GM12878 (cell line): ENCODE measurements around the gene ABHD3. TPM values are rescaled to one million over a fixed set of nuclear protein-coding genes. Genes with fewer than 3 reads are reported as not detected.
A peak's percentile ranks its signal among the peaks of the same experiment; 100 is the strongest.
"Not testable (repeated sequence)": the region's sequence is repeated elsewhere in the genome, so short reads cannot be mapped to it uniquely, and the experiment has no call there.

ENCODE experiments used
- ATAC-seq: fragments of 200-7000 bp; cut with Tn5 transposase; 3 replicates; pipeline ENCODE4 v1.9.1; 2020; ENCODE audit warnings: mild to moderate bottlenecking, moderate library complexity
- BruUV-seq: library from RNA; stranded (reverse); fragments of 400-500 nt; replicated peaks from 2 replicates; lab custom pipeline; 2021; lab: Mats Ljungman, UMichigan
- CTCF ChIA-PET: fragments of 300-600 bp; sonication (Branson Sonifier 250); formaldehyde crosslinking; extraction: SDS; loops from one replicate; lab custom pipeline; 2021; ENCODE audit warnings: inconsistent platforms; lab: Yijun Ruan, JAX
- POLR2A ChIA-PET: fragments of 350-600 bp; formaldehyde crosslinking; extraction: SDS; loops from one replicate; lab custom pipeline; 2021; ENCODE audit warnings: inconsistent platforms; lab: Charles Lee
- RAD21 ChIA-PET: fragments of 300-600 bp; sonication (Branson Sonifier 250); formaldehyde crosslinking; loops from one replicate; lab custom pipeline; 2023; ENCODE audit warnings: antibody characterized with exemption; ENCODE audit not compliant: unreplicated experiment; lab: Charles Lee
- SMC1A ChIA-PET: fragments of 300-600 bp; sonication (Branson Sonifier 250); formaldehyde crosslinking; loops from one replicate; lab custom pipeline; 2023; ENCODE audit not compliant: unreplicated experiment, uncharacterized antibody; lab: Charles Lee
- DNase-seq: peaks from one replicate; pipeline ENCODE4 v3.0.0-alpha.2; 2011; ENCODE audit warnings: low read depth, low spot score
- FAIRE-seq: peaks from 3 replicates; lab custom pipeline; 2011; peaks lifted over from hg19 to GRCh38; lab: Jason Lieb, UNC
- H2AFZ ChIP-seq: 2 replicates; pipeline ENCODE4 v1.6.0; 2011; ENCODE audit warnings: low read depth, low read length, control low read depth; ENCODE audit not compliant: control insufficient read depth
- H3K27ac ChIP-seq: 2 replicates; pipeline ENCODE4 v1.5.1; 2011; ENCODE audit warnings: control low read depth; ENCODE audit not compliant: control insufficient read depth, insufficient read depth
- H3K27me3 ChIP-seq, 2 experiments: replicated peaks in 1 of 2; 2 replicates each; pipeline versions ENCODE4 v1.6.0 to v1.6.1; 2011; ENCODE audit warnings: low read length in 1 of 2; ENCODE audit not compliant: control insufficient read depth in 2 of 2, insufficient read depth in 2 of 2
- H3K36me3 ChIP-seq, 2 experiments: 2 replicates each; pipeline ENCODE4 v1.5.1; 2011; ENCODE audit warnings: low read length in 1 of 2; ENCODE audit not compliant: control insufficient read depth in 2 of 2, insufficient read depth in 2 of 2
- H3K4me1 ChIP-seq: 2 replicates; pipeline ENCODE4 v1.6.1; 2011; ENCODE audit warnings: mild to moderate bottlenecking, low read length, moderate library complexity, mixed read lengths; ENCODE audit not compliant: control insufficient read depth, insufficient read depth
- H3K4me2 ChIP-seq: 2 replicates; pipeline ENCODE4 v1.6.0; 2011; ENCODE audit warnings: control low read depth; ENCODE audit not compliant: control insufficient read depth, insufficient read depth
- H3K4me3 ChIP-seq: fragments of 200-600 bp; sonication (generic); 2 replicates; pipeline ENCODE4 v1.5.1; 2016
- H3K79me2 ChIP-seq: 2 replicates; pipeline ENCODE4 v1.6.0; 2011; ENCODE audit warnings: low read length; ENCODE audit not compliant: control insufficient read depth, insufficient read depth
- H3K9ac ChIP-seq: 2 replicates; pipeline ENCODE4 v1.8.0; 2011; ENCODE audit warnings: low read length, control low read depth, mixed read lengths; ENCODE audit not compliant: control insufficient read depth, insufficient read depth
- H3K9me3 ChIP-seq: replicated peaks from 3 replicates; pipeline ENCODE4 v1.5.1; 2011; ENCODE audit warnings: mild to moderate bottlenecking, low read length; ENCODE audit not compliant: control insufficient read depth, insufficient read depth
- H4K20me1 ChIP-seq: 2 replicates; pipeline ENCODE4 v1.6.0; 2011; ENCODE audit not compliant: control insufficient read depth, insufficient read depth
- FOXK2 ChIP-seq: fragments of 450-650 bp; IDR thresholded peaks from 2 replicates; pipeline ENCODE4 v1.6.1; 2017; ENCODE audit warnings: mild to moderate bottlenecking, moderate library complexity
- KDM1A ChIP-seq: fragments of 200-600 bp; sonication (generic); IDR thresholded peaks from 2 replicates; pipeline ENCODE4 v1.6.1; 2016; ENCODE audit warnings: borderline replicate concordance
- NFYB ChIP-seq: IDR thresholded peaks from 2 replicates; pipeline ENCODE4 v1.6.1; 2011; ENCODE audit warnings: low read depth, mild to moderate bottlenecking, low read length, improper control_type of control experiment, moderate library complexity; ENCODE audit not compliant: insufficient read depth
- PKNOX1 ChIP-seq: fragments of 450-650 bp; IDR thresholded peaks from 2 replicates; pipeline ENCODE4 v1.6.1; 2016; ENCODE audit warnings: mild to moderate bottlenecking
- POLR2A ChIP-seq: IDR thresholded peaks from 2 replicates; pipeline ENCODE4 v1.6.1; 2011; ENCODE audit warnings: low read depth, mild to moderate bottlenecking, low read length
- POLR2AphosphoS5 ChIP-seq: IDR thresholded peaks from 2 replicates; pipeline ENCODE4 v1.6.1; 2011; ENCODE audit warnings: mild to moderate bottlenecking, low read length, inconsistent platforms
- POU2F2 ChIP-seq: IDR thresholded peaks from 3 replicates; pipeline ENCODE4 v1.6.1; 2011; ENCODE audit warnings: low read depth, mild to moderate bottlenecking, low read length, borderline replicate concordance
- SPI1 ChIP-seq: IDR thresholded peaks from 2 replicates; pipeline ENCODE4 v1.6.1; 2011; ENCODE audit warnings: low read depth, mild to moderate bottlenecking, low read length, moderate library complexity, borderline replicate concordance; ENCODE audit not compliant: insufficient read depth
- ZNF217 ChIP-seq: fragments of 450-650 bp; IDR thresholded peaks from 2 replicates; pipeline ENCODE4 v1.6.1; 2017; ENCODE audit warnings: antibody characterized with exemption, mild to moderate bottlenecking
- WGBS: methylation state at CpG from one replicate; pipeline ENCODE4 v1.1.6; 2016; ENCODE audit warnings: low lambda C conversion rate; ENCODE audit not compliant: insufficient replicate concordance, insufficient coverage; ENCODE audit errors: missing lambda C conversion rate; 5-methylcytosine and 5-hydroxymethylcytosine counted together
- in situ Hi-C: fragments of 300-500 bp; cut with MboI; formaldehyde crosslinking; loops from 9 replicates; pipeline ENCODE4 v1.14.3; 2018; ENCODE audit warnings: mixed read lengths
- intact Hi-C: fragments of 100-400 bp; cut with micrococcal nuclease; formaldehyde crosslinking; loops from one replicate; pipeline ENCODE4 v1.14.2; 2022; ENCODE audit not compliant: unreplicated experiment
- polyA plus RNA-seq, 11 experiments: library from polyadenylated mRNA; depleted of rRNA in 4 of 11; unstranded in 6 of 11; stranded (reverse) in 5 of 11; fragments of >200 nt; fragmentation: Nextera tagmentation in 4 of 11; fragmentation: Illumina TruSeq in 1 of 11; extraction: Ambion mirVana in 4 of 11; extraction: Trizol in 1 of 11; gene quantifications; 1 replicate in 1 of 11; 2 replicates in 10 of 11; pipeline versions ENCODE4 v1.2.1 to v1.2.3, GENCODE V29; 2011 to 2016; ENCODE audit warnings: inconsistent platforms in 2 of 11, missing spikeins in 2 of 11, low read depth in 1 of 11
- total RNA-seq, 4 experiments: library from RNA; depleted of rRNA in 3 of 4; stranded (reverse); fragments of >200 nt in 3 of 4; fragmentation: Illumina TruSeq in 1 of 4; extraction: Trizol in 1 of 4; gene quantifications; 2 replicates each; pipeline versions ENCODE4 v1.2.1 to v1.2.3, GENCODE V29; 2013 to 2021

The ABHD3 gene
- total and polyA plus RNA-seq, 10 of the 15 experiments (the other 5 are each of a cell fraction or from before 2014, with no cell fraction given), result 4.9 to 49.8 (median 18.3) TPM

DNA sequence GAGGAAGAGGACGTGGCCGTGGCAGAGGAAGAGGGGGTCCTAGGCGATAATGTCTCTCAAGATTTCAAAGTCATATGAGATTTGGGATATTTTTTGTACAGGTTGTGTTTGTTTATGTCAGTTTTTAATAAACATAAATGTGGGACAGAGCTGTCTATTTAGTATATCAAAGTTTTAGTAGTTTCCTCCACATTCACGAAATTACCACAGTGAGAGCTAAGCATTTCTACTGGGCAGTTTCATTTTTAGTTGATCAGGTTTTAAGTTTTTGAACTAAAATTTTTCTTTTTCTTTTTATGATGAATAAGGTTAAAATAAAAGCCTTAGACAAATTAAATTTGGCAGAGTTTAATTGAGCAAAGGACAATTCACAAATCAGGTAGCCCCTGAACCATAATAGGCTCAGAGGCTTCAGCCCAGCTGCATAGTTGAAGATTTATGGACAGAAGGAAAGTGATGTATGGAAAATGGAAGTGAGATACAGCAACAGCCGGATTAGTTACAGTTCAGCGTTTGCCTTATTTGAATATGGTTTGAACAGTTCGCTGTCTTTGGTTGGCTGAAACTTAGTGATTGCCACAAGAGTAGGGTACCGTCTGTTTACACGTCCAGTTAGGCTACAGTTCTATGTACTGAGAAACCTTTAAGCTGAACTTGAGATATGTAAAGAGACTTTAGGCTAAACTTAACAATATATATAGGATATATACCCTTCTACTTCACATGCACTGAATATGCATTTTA, 75.3 kb downstream of the ABHD3 start:
- Histone ChIP-seq H3K9ac (no peak overlapping the region), H3K36me3 (peaks cover 7 to 20% of the 10 kb centered on the region in 2 experiments), H3K27me3 (no peaks in the 10 kb centered on the region), H3K9me3 (no peaks in the 10 kb centered on the region), H3K4me2 (peak overlapping the region; percentile 63), H3K27ac (peak overlapping the region; percentile 64), H4K20me1 (no peaks in the 10 kb centered on the region), H3K79me2 (peaks cover 20% of the 10 kb centered on the region), H3K4me1 (peaks cover 15% of the 10 kb centered on the region), H2AFZ (no peak overlapping the region), H3K4me3 (peak overlapping the region; percentile 19; the same call in 1 of the 2 replicates)
- intact Hi-C loops, result no loop called here
- POLR2A ChIA-PET, result interaction anchor here (0.8 to 1.3 kb wide), 3 partner anchors 11 to 61 kb away, joined by 3 to 4 read pairs (median 4); partner anchors contain the start of gene SNRPD1
- 5% methylated on average over 9 of the region's 9 CpGs for WGBS
- BruUV-seq, result TSS peak; percentile 23
- FAIRE-seq (peak; percentile 96), DNase-seq (peak; percentile 67), ATAC-seq (peak; percentile 92)
- SMC1A ChIA-PET, result interaction anchor here (0.6 to 1.8 kb wide), 8 partner anchors 12 to 224 kb away, joined by 3 to 8 read pairs (median 4); partner anchors contain the start of genes ESCO1, MIB1 and SNRPD1
- CTCF ChIA-PET, result interaction anchor here (1.0 to 2.1 kb wide), 7 partner anchors 9 to 222 kb away, joined by 3 to 16 read pairs (median 3); partner anchors contain the start of genes ESCO1 and SNRPD1
- in situ Hi-C loops, result no loop called here
- RAD21 ChIA-PET, result interaction anchor here (0.8 to 1.4 kb wide), 6 partner anchors 28 to 221 kb away, joined by 3 read pairs; partner anchors contain the start of gene ESCO1
- peak; percentile 36; the same call in 1 of the 3 replicates for TF ChIP-seq POU2F2
- 0 out of 2 replicates have a peak, but pooled peaks have one; percentile 16 for TF ChIP-seq NFYB
- no peak for TF ChIP-seq POLR2A
- no peak for TF ChIP-seq KDM1A
- no peak for TF ChIP-seq FOXK2
- TF ChIP-seq PKNOX1, result peak; percentile 64
- no peak for TF ChIP-seq ZNF217
- peak; percentile 26; the same call in 1 of the 2 replicates for TF ChIP-seq SPI1
- TF ChIP-seq POLR2AphosphoS5, result peak; percentile 43; the same call in 1 of the 2 replicates

DNA sequence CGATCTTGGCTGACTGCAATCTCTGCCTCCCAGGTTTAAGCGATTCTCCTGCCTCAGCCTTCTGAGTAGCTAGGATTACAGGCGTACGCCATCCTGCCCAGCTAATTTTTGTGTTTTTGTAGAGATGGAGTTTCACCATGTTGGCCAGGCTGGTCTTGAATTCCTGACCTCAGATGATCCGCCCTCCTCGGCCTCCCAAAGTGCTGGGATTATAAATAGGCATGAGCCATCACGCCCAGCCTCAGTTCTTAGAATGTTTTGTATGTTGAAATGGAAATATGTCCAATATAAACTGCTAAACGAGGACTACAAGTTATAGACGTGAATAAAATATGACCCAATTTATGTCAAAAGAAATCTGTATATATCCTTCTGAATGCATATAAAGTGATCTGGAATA, 82.9 kb downstream of the ABHD3 start:
- in situ Hi-C loops, result loop anchor here (25.0 kb wide), 2 partner anchors 559 to 1841 kb away; partner anchors contain the start of gene RIOK3
- RAD21 ChIA-PET, intact Hi-C loops, H3K4me2 ChIP-seq, CTCF ChIA-PET, H3K9ac ChIP-seq, ATAC-seq, H3K27ac ChIP-seq, FAIRE-seq, DNase-seq, H4K20me1 ChIP-seq, H3K4me1 ChIP-seq, BruUV-seq, H3K27me3 ChIP-seq, SMC1A ChIA-PET, H3K4me3 ChIP-seq, H2AFZ ChIP-seq, H3K9me3 ChIP-seq: not testable (repeated sequence)
- POLR2A ChIA-PET, result interaction anchor here (0.6 kb wide), 1 partner anchor 14 kb away, joined by 12 read pairs; no protein-coding TSS in a partner anchor
- Histone ChIP-seq H3K79me2 (peaks cover 65% of the 10 kb centered on the region), H3K36me3 (peaks cover 5 to 23% of the 10 kb centered on the region in 2 experiments)
- whole genome bisulfite sequencing, result 89% methylated on average over 9 of the region's 9 CpGs
